Mesothelial cell of epicardium (in vitro differentiated cells): ENCODE results near the gene ABCC4. TPM values are rescaled to one million over a fixed set of nuclear protein-coding genes. Genes with fewer than 3 reads are reported as not detected.

Source experiments
- DNase-seq, 2 experiments: peaks; one replicate each; pipeline ENCODE4 v3.0.0; 2021; ENCODE audit warnings: low spot score in 2 of 2; ENCODE audit not compliant: unreplicated experiment in 2 of 2
- H3K27ac Mint-ChIP-seq: 2 replicates; pipeline ENCODE4 v1.8.0; 2021; ENCODE audit warnings: mixed read lengths
- H3K27me3 Mint-ChIP-seq: 2 replicates; pipeline ENCODE4 v1.8.0; 2021; ENCODE audit warnings: low read depth, mixed read lengths
- H3K36me3 Mint-ChIP-seq: 2 replicates; pipeline ENCODE4 v1.8.0; 2021; ENCODE audit warnings: mixed read lengths
- H3K4me1 Mint-ChIP-seq: 2 replicates; pipeline ENCODE4 v1.8.0; 2021; ENCODE audit warnings: mixed read lengths
- H3K4me3 Mint-ChIP-seq: 2 replicates; pipeline ENCODE4 v1.8.0; 2021; ENCODE audit warnings: mild to moderate bottlenecking, moderate library complexity, mixed read lengths
- H3K9me3 Mint-ChIP-seq: 2 replicates; pipeline ENCODE4 v1.8.0; 2021; ENCODE audit warnings: mixed read lengths
- total RNA-seq: library from RNA; stranded (reverse); gene quantifications from 3 replicates; pipeline ENCODE4 v1.2.1, GENCODE V29; 2021
- TF ChIP-seq, protein P1 (sequence below): fragments of 200-600 bp; sonication (generic); IDR thresholded peaks from one replicate; pipeline ENCODE4 v1.5.0; 2021; ENCODE audit warnings: antibody characterized with exemption; ENCODE audit not compliant: unreplicated experiment

Gene ABCC4
- total RNA-seq, 1 donor from 2014 or later, result 7.7 TPM

DNA sequence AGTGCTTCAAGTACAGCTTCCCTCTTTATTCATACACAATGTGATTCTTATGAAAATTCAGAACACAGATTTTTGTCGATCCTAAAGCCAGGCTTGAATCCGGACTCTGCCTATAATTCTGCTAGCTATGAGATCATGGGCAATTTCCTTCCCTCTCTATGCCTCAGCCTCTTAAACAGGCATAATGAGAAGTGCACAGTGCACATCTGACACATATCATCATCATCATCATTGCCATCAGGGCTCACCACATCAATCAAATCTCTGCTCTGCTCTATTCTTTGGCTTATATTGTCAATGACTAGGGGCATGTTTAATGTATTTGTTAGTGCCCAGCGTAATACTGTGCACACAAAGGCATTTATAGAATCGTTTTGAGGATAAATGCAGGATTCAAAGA is 269.1 kb downstream of the ABCC4 start:
- Mint-ChIP-seq H3K4me1 (no peaks in the 10 kb centered on the region), H3K27ac (no peak overlapping the region), H3K9me3 (peaks cover 15% of the 10 kb centered on the region), H3K36me3 (no peaks in the 10 kb centered on the region), H3K27me3 (no peaks in the 10 kb centered on the region), H3K4me3 (no peak overlapping the region)
- DNase-seq, result no peak
- TF ChIP-seq, protein P1, sequence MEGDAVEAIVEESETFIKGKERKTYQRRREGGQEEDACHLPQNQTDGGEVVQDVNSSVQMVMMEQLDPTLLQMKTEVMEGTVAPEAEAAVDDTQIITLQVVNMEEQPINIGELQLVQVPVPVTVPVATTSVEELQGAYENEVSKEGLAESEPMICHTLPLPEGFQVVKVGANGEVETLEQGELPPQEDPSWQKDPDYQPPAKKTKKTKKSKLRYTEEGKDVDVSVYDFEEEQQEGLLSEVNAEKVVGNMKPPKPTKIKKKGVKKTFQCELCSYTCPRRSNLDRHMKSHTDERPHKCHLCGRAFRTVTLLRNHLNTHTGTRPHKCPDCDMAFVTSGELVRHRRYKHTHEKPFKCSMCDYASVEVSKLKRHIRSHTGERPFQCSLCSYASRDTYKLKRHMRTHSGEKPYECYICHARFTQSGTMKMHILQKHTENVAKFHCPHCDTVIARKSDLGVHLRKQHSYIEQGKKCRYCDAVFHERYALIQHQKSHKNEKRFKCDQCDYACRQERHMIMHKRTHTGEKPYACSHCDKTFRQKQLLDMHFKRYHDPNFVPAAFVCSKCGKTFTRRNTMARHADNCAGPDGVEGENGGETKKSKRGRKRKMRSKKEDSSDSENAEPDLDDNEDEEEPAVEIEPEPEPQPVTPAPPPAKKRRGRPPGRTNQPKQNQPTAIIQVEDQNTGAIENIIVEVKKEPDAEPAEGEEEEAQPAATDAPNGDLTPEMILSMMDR, result no peak

DNA sequence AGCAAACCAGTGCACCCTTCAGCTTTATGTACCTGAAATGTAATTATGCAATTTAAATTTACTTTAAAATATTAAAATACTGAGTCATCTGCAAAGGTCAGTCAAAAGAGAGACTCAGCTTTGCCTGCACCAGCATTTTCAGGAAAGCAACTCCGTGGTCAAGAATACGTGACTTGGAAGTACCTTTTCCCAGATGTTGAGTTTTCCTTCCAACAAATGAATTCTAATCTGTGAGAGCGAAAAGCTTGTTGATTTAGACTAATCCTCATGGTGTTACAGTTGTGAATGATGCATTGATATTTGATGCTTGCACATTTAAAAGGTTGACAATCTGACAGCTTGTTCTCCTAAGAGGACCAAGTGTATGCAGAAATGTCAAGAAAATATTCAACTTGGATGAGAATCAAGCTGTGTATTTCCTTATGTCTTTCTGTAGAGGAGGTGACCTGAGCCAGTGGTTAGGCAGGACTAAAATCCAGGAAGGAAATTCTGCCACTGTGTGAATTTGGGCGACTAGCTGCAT is 270.4 kb downstream of the ABCC4 start:
- H3K4me3 Mint-ChIP-seq, result no peak overlapping the region
- no peak for DNase-seq
- no peaks in the 10 kb centered on the region for H3K27me3 Mint-ChIP-seq
- no peaks in the 10 kb centered on the region for H3K4me1 Mint-ChIP-seq
- H3K36me3 Mint-ChIP-seq, result no peaks in the 10 kb centered on the region
- TF ChIP-seq, protein P1, result no peak
- peaks cover 15% of the 10 kb centered on the region for H3K9me3 Mint-ChIP-seq
- H3K27ac Mint-ChIP-seq, result no peak overlapping the region

DNA sequence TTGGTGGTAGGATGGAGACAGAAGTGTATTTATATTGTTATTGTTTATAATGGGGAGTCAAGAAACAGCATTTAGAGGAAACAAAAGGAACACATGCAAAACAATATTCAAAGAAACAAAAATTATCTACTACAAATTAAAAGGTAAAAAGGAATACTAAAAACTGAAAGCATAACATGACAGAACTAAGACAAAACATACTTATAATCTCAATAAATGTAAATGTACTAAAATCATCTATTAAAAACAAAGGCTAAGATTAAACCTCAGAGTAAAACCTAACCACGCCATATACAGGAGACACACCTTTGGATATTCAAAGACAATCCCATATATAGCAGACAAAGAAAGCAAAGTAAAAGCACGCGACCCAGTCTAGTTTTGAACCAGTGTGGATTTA is 273.6 kb downstream of the ABCC4 start:
- no peak for DNase-seq
- Mint-ChIP-seq H3K27ac (no peak overlapping the region), H3K27me3 (no peaks in the 10 kb centered on the region), H3K4me3 (no peak overlapping the region), H3K36me3 (no peaks in the 10 kb centered on the region), H3K9me3 (peaks cover 15% of the 10 kb centered on the region), H3K4me1 (no peaks in the 10 kb centered on the region)
- TF ChIP-seq, protein P1, result no peak

DNA sequence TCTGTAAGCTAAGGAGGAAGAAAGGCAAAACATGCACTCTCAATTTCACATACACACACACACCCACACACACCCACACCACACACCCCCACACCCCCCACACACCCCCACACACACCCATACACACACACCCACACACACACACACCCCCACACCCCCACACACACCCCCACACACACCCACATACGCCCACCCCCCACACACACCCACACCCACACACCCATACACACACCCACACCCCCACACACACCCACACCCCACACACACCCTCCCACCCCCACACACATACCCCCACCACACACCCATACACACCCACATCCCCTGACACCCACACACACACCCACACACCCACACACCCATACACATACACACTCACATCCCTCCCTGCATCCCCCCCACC is 276.1 kb downstream of the ABCC4 start:
- no peak overlapping the region for H3K4me3 Mint-ChIP-seq
- no peak for DNase-seq
- no peaks in the 10 kb centered on the region for H3K4me1 Mint-ChIP-seq
- TF ChIP-seq, protein P1, result no peak
- no peak overlapping the region for H3K27ac Mint-ChIP-seq
- no peaks in the 10 kb centered on the region for H3K27me3 Mint-ChIP-seq
- H3K9me3 Mint-ChIP-seq, result peaks cover 15% of the 10 kb centered on the region
- no peaks in the 10 kb centered on the region for H3K36me3 Mint-ChIP-seq

DNA sequence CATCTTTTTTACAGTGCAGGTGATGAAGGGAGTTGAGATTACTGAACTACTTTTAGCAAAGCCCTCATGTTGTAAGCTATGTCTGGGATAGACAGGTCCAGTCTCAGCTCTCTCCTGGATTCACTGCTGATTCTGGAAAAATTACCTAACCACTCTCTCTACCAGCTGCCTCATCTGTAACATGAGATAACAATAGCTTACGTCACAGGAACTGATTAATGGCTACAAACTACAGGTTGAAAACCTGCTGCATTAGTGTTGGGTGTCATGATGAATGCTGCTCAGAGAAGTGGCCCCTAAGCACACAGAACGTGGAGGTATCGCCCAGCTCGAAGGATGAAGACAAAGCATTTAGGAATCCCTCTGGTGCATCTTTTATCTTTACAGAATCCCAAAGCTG is 277.8 kb downstream of the ABCC4 start:
- Mint-ChIP-seq H3K4me3 (no peak overlapping the region), H3K9me3 (peaks cover 12% of the 10 kb centered on the region), H3K27ac (no peak overlapping the region), H3K4me1 (no peaks in the 10 kb centered on the region), H3K36me3 (no peaks in the 10 kb centered on the region), H3K27me3 (no peaks in the 10 kb centered on the region)
- DNase-seq, result no peak
- TF ChIP-seq, protein P1, result no peak

DNA sequence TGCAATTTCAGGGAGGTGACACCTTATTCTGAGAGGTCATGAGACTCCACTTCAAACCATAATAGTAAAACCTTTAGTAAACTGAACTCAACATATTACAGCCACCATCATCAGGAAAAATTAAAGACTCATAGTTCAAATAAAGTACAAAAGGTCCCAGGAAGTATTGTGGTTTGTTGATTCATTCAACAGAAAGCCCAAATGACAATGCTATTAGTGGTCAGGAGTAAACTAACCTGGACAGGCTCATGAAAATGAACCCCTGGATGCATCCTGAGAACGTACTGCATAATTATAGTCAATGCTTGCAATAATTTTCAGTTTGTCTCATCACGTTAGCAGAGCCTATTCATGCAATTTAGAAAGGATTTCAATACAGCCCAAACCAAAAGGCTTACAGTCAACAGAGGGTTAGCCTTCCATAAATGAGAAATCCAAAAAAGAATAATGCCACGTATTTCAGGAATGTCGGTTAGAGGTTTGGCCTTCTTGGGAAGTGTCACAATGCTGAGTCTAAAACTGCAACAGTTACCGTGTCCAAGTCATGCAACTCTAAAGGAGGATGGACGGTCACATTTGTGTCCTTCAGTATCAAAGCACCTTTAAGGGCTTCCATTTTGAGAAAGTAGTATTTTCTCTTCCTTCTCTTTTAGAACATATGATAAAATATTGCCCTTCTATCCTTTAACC is 280.8 kb downstream of the ABCC4 start:
- TF ChIP-seq, protein P1, result no peak
- Mint-ChIP-seq H3K27ac (no peak overlapping the region), H3K4me3 (no peak overlapping the region), H3K9me3 (no peaks in the 10 kb centered on the region), H3K36me3 (no peaks in the 10 kb centered on the region), H3K27me3 (no peaks in the 10 kb centered on the region), H3K4me1 (no peaks in the 10 kb centered on the region)
- DNase-seq, result no peak
